ENCODE results near the gene SEPTIN12.

SEPTIN12 gene

GRCh38 chr16:4760221-4760910 lies 27.8 kb downstream of the SEPTIN12 start:
- Histone ChIP-seq H4K20me1 (ENCODE audit: insufficient read depth, low read length, poor library complexity, severe bottlenecking) (no peaks in the 10 kb centered on the region), H3K36me3 (ENCODE audit: insufficient read depth, low read length) (no peaks in the 10 kb centered on the region), H3K79me2 (ENCODE audit: insufficient read depth, low read length) (0 out of 2 replicates have a peak, but pooled peaks cover 3% of the 10 kb centered on the region), H3K4me1 (ENCODE audit: insufficient read depth, low read length, poor library complexity, severe bottlenecking) (no peaks in the 10 kb centered on the region), H3K9me2 (replicated peaks; ENCODE audit: low read depth, low read length) (no peaks in the 10 kb centered on the region), H3K9ac (ENCODE audit: low read depth, low read length, poor library complexity, severe bottlenecking) (no peak overlapping the region), H3K9me3 (ENCODE audit: insufficient read depth, low read depth, low read length) (no peaks in the 10 kb centered on the region), H3K27me3 (ENCODE audit: insufficient read depth, low read length, poor library complexity, severe bottlenecking) (no peaks in the 10 kb centered on the region), H3K4me2 (ENCODE audit: low read depth, low read length, poor library complexity, severe bottlenecking) (no peak overlapping the region), H3K4me3 (ENCODE audit: low read length, poor library complexity, severe bottlenecking) (no peak overlapping the region), H2AFZ (ENCODE audit: low read length) (no peak overlapping the region), H3F3A (ENCODE audit: low read depth) (no peaks in the 10 kb centered on the region)
- TF ChIP-seq EZH2phosphoT487 (IDR thresholded peaks at IDR 0.05; ENCODE audit: borderline replicate concordance) (no peak), CTCF (conservative IDR thresholded peaks at IDR 0.05; ENCODE audit: low read length) (no peak)

- no peaks in the 10 kb centered on the region for H3F3A ChIP-seq (ENCODE audit: low read depth)
Observed at GRCh38 chr16:4755687-4756086, 32.5 kb downstream of the SEPTIN12 start.

GRCh38 chr16:4754865-4755264 lies 33.3 kb downstream of the SEPTIN12 start:
- no peaks in the 10 kb centered on the region for H3K9me2 ChIP-seq (replicated peaks; ENCODE audit: low read depth, low read length)
- H3K36me3 ChIP-seq (ENCODE audit: insufficient read depth, low read length): peaks cover 5% of the 10 kb centered on the region; the same call in 1 of the 2 replicates
- no peaks in the 10 kb centered on the region for H3K4me1 ChIP-seq (ENCODE audit: insufficient read depth, low read length, poor library complexity, severe bottlenecking)
- no peaks in the 10 kb centered on the region for H3K9me3 ChIP-seq (ENCODE audit: insufficient read depth, low read depth, low read length)
- no peak overlapping the region for H3K9ac ChIP-seq (ENCODE audit: low read depth, low read length, poor library complexity, severe bottlenecking)
- TF ChIP-seq EZH2phosphoT487 (IDR thresholded peaks at IDR 0.05; ENCODE audit: borderline replicate concordance): no peak
- no peaks in the 10 kb centered on the region for H3F3A ChIP-seq (ENCODE audit: low read depth)
- H3K4me3 ChIP-seq (ENCODE audit: low read length, poor library complexity, severe bottlenecking): no peak overlapping the region
- no peaks in the 10 kb centered on the region for H4K20me1 ChIP-seq (ENCODE audit: insufficient read depth, low read length, poor library complexity, severe bottlenecking)
- H3K27me3 ChIP-seq (ENCODE audit: insufficient read depth, low read length, poor library complexity, severe bottlenecking): no peaks in the 10 kb centered on the region
- H3K79me2 ChIP-seq (ENCODE audit: insufficient read depth, low read length): no peaks in the 10 kb centered on the region
- no peak overlapping the region for H3K4me2 ChIP-seq (ENCODE audit: low read depth, low read length, poor library complexity, severe bottlenecking)
- no peak overlapping the region for H2AFZ ChIP-seq (ENCODE audit: low read length)

More at GRCh38 chr16:4755687-4756086, 32.5 kb downstream of the SEPTIN12 start:
- Histone ChIP-seq H3K27me3 (ENCODE audit: insufficient read depth, low read length, poor library complexity, severe bottlenecking) (no peaks in the 10 kb centered on the region), H3K4me3 (ENCODE audit: low read length, poor library complexity, severe bottlenecking) (no peak overlapping the region), H3K9ac (ENCODE audit: low read depth, low read length, poor library complexity, severe bottlenecking) (no peak overlapping the region), H3K4me2 (ENCODE audit: low read depth, low read length, poor library complexity, severe bottlenecking) (no peak overlapping the region), H2AFZ (ENCODE audit: low read length) (no peak overlapping the region), H3K9me3 (ENCODE audit: insufficient read depth, low read depth, low read length) (no peaks in the 10 kb centered on the region), H3K9me2 (replicated peaks; ENCODE audit: low read depth, low read length) (no peaks in the 10 kb centered on the region), H4K20me1 (ENCODE audit: insufficient read depth, low read length, poor library complexity, severe bottlenecking) (no peaks in the 10 kb centered on the region), H3K79me2 (ENCODE audit: insufficient read depth, low read length) (no peaks in the 10 kb centered on the region), H3K36me3 (ENCODE audit: insufficient read depth, low read length) (peaks cover 5% of the 10 kb centered on the region; the same call in 1 of the 2 replicates), H3K4me1 (ENCODE audit: insufficient read depth, low read length, poor library complexity, severe bottlenecking) (no peaks in the 10 kb centered on the region)
- TF ChIP-seq EZH2phosphoT487 (IDR thresholded peaks at IDR 0.05; ENCODE audit: borderline replicate concordance) (no peak), CTCF (conservative IDR thresholded peaks at IDR 0.05; ENCODE audit: low read length) (no peak)

GRCh38 chr16:4753227-4753626 lies 34.9 kb downstream of the SEPTIN12 start:
- no peak overlapping the region for H2AFZ ChIP-seq (ENCODE audit: low read length)
- no peak overlapping the region for H3K9ac ChIP-seq (ENCODE audit: low read depth, low read length, poor library complexity, severe bottlenecking)
- H3F3A ChIP-seq (ENCODE audit: low read depth): no peaks in the 10 kb centered on the region
- no peaks in the 10 kb centered on the region for H3K9me2 ChIP-seq (replicated peaks; ENCODE audit: low read depth, low read length)
- no peaks in the 10 kb centered on the region for H3K9me3 ChIP-seq (ENCODE audit: insufficient read depth, low read depth, low read length)
- no peaks in the 10 kb centered on the region for H3K27me3 ChIP-seq (ENCODE audit: insufficient read depth, low read length, poor library complexity, severe bottlenecking)
- no peak overlapping the region for H3K4me2 ChIP-seq (ENCODE audit: low read depth, low read length, poor library complexity, severe bottlenecking)
- no peaks in the 10 kb centered on the region for H3K4me1 ChIP-seq (ENCODE audit: insufficient read depth, low read length, poor library complexity, severe bottlenecking)
- no peak for TF ChIP-seq EZH2phosphoT487 (IDR thresholded peaks at IDR 0.05; ENCODE audit: borderline replicate concordance)
- TF ChIP-seq CTCF (conservative IDR thresholded peaks at IDR 0.05; ENCODE audit: low read length): no peak
- peaks cover 5% of the 10 kb centered on the region; the same call in 1 of the 2 replicates for H3K36me3 ChIP-seq (ENCODE audit: insufficient read depth, low read length)
- no peaks in the 10 kb centered on the region for H4K20me1 ChIP-seq (ENCODE audit: insufficient read depth, low read length, poor library complexity, severe bottlenecking)
- H3K79me2 ChIP-seq (ENCODE audit: insufficient read depth, low read length): no peaks in the 10 kb centered on the region
- H3K4me3 ChIP-seq (ENCODE audit: low read length, poor library complexity, severe bottlenecking): no peak overlapping the region
